Spinal cord (tissue), 10 donors: ENCODE results near the gene INTS1. TPM values are rescaled to one million over a fixed set of nuclear protein-coding genes. Genes with fewer than 3 reads are reported as not detected.

Source experiments
- DNase-seq, 6 donors: peaks; one replicate each; pipeline versions ENCODE4 v3.0.0 to v3.0.0-alpha.2; 2013 to 2015; ENCODE audit warnings: low spot score in 6 of 6, low read depth in 4 of 6
- H3K27ac ChIP-seq: one replicate; pipeline ENCODE4 v1.5.1; 2013; ENCODE audit warnings: low read depth, low read length, control low read depth
- H3K27me3 ChIP-seq: one replicate; pipeline ENCODE4 v1.6.1; 2013; ENCODE audit warnings: low read length; ENCODE audit not compliant: control insufficient read depth, insufficient read depth
- H3K36me3 ChIP-seq: one replicate; pipeline ENCODE4 v1.6.1; 2013; ENCODE audit warnings: low read length; ENCODE audit not compliant: control insufficient read depth, insufficient read depth
- H3K4me1 ChIP-seq: one replicate; pipeline ENCODE4 v1.6.1; 2013; ENCODE audit warnings: low read length; ENCODE audit not compliant: control insufficient read depth, insufficient read depth
- H3K4me3 ChIP-seq: one replicate; pipeline ENCODE4 v1.5.1; 2013; ENCODE audit warnings: low read depth, low read length, control low read depth
- H3K9me3 ChIP-seq: one replicate; pipeline ENCODE4 v1.6.1; 2013; ENCODE audit warnings: low read length; ENCODE audit not compliant: control insufficient read depth, insufficient read depth
- WGBS: methylation state at CpG from one replicate; pipeline ENCODE4 v1.1.5; 2013; ENCODE audit warnings: missing lambda C conversion rate; ENCODE audit not compliant: insufficient coverage; 5-methylcytosine and 5-hydroxymethylcytosine counted together
- polyA plus RNA-seq, 2 donors: library from polyadenylated mRNA; unstranded; fragments of 120-200 nt; gene quantifications; one replicate each; pipeline ENCODE4 v1.2.1, GENCODE V29; 2013; ENCODE audit not compliant: insufficient read length in 2 of 2
- total RNA-seq, 2 donors: library from RNA; depleted of rRNA in 1 of 2; stranded (reverse); fragments of 120-200 nt in 1 of 2; fragments of >200 nt in 1 of 2; gene quantifications; one replicate each; pipeline versions ENCODE4 v1.2.3 to v1.2.4, GENCODE V29; 2013 to 2014
- donor health status: healthy.

INTS1 gene
- total and polyA plus RNA-seq, 4 donors: 24.0 to 107 (median 65.6) TPM

DNA sequence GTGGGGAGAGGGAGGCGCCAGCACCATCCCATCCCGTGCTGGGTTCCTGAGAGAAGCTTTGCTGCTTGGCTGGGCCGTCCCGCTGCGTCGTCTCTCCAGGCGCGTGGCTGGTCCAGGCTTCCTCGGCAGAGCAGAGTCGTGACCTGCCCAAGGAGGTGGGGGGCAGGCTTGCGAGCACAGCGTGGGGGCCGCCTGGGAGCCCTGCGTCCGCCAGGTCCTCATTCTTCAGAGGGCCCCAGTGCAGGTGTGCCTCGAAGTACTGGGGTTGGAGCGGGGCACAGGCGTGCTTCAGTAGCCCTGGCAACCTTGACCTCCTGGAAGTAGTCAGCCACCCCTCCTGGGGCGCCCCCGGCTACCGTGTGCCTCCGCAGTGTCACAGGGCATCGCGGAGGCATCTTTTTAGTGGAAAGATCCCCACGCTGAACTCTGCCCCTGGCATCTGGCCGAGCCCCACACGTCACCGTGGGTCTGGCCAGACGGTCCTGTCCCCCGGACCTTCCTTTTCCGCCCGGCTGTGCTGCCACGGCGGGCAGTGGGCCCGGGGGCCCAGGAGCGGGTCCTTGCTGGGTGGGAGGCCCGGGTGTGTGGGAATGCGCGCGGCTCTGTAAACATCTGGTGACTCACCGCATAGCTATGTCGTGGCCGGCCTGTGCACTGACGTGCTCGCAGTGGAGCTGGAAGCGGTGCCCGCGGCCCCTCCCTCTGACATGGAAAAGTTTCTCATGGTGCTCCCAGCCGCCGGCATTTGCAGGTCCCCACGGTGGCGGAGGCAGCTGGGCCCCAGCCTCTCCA lies 32.8 kb upstream of the INTS1 start:
- H3K9me3 ChIP-seq: no peaks in the 10 kb centered on the region
- peak overlapping the region; percentile 94 for H3K27ac ChIP-seq
- peaks cover 54% of the 10 kb centered on the region for H3K36me3 ChIP-seq
- peaks cover 68% of the 10 kb centered on the region for H3K4me1 ChIP-seq
- 26% methylated on average over 52 of the region's 52 CpGs for WGBS
- H3K4me3 ChIP-seq: peak overlapping the region; percentile 29
- peaks cover 5% of the 10 kb centered on the region for H3K27me3 ChIP-seq
- DNase-seq: peak in 3 of 6 donors; percentile 33 to 85 (median 65)

DNA sequence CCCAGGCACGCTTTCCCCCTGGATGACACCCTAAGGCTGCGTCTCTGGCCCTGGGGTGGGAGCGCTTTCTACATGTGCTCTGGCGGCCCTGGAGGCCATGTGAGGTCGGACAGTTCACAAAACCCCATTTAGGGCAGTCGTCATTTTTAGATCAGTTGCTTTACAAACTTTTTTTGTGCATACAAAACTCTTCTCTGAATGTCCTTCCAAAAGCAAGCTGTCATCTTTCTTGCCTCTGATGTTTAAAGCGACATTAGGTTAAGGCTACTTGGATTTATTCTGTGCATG lies 32.2 kb upstream of the INTS1 start:
- Histone ChIP-seq H3K4me1 (peaks cover 73% of the 10 kb centered on the region), H3K27ac (peak overlapping the region; percentile 94)
- WGBS: 73% methylated on average over 7 of the region's 7 CpGs

DNA sequence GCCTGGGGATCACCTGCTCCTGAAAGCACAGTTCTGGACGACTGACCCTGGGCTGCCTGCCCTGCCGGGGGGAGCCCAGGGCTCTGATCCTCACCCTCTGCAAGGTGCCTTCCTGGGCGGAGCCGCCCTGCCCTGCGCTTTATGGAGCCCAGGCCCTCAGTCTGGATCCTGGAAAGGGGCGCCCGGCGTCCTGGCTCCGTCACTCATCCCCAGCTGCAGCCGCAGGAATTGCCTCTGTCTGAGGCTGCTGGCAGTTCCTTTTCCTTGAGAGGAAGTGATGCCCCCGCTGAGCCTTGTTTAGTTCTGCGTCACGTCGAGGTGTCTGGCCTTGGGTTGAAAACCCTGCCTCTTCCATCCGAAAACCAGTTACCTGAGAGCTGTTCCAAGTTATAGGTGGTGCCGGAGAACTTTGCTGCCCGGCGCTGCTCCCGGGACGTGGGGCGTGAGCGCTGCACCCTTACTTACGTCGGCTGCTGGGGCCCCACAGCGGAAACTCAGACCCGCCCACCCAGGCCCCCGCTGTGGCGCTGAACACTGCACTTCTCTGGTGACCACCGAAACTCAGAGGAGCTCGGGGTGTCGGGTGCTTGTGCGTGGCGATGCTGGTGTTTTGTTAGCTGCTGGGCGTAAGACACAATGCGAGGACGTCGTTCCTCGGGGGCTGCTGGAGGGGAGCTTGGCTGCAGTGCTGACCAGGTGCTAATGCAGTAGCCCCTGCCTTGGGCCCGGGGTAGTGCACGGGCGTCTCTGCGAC lies 31.7 kb upstream of the INTS1 start:
- H3K9me3 ChIP-seq: no peaks in the 10 kb centered on the region
- peaks cover 43% of the 10 kb centered on the region for H3K36me3 ChIP-seq
- H3K4me1 ChIP-seq: peaks cover 76% of the 10 kb centered on the region
- WGBS: 79% methylated on average over 42 of the region's 42 CpGs
- H3K27ac ChIP-seq: peak overlapping the region; percentile 94
- peaks cover 5% of the 10 kb centered on the region for H3K27me3 ChIP-seq
- no peak for DNase-seq
- H3K4me3 ChIP-seq: no peak overlapping the region

More for the DNA sequence above, 32.2 kb upstream of the INTS1 start:
- Histone ChIP-seq H3K36me3 (peaks cover 48% of the 10 kb centered on the region), H3K9me3 (no peaks in the 10 kb centered on the region), H3K27me3 (peaks cover 5% of the 10 kb centered on the region), H3K4me3 (no peak overlapping the region)
- DNase-seq: no peak

DNA sequence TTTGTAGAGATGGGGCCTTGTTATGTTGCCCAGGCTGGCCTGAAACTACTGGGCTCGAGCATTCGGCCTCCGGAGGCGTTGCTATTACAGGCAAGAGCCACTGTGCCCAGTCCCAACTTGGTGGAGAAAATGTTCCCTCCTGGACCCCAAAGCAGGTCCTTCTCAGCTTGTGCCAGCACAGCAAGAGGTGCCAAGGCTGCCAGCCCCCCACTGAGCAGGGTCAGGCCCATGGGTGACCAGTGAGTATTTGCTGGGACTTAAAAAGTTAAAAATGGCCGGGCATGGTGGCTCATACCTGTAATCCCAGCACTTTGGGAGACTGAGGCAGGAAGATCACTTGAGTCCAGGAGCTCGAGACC lies 30.9 kb upstream of the INTS1 start:
- Histone ChIP-seq H3K27me3 (peaks cover 5% of the 10 kb centered on the region), H3K9me3 (no peaks in the 10 kb centered on the region), H3K4me1 (peaks cover 79% of the 10 kb centered on the region), H3K27ac (no peak overlapping the region), H3K36me3 (peaks cover 35% of the 10 kb centered on the region), H3K4me3 (no peak overlapping the region)
- 80% methylated on average over 6 of the region's 6 CpGs for WGBS
- DNase-seq: no peak

DNA sequence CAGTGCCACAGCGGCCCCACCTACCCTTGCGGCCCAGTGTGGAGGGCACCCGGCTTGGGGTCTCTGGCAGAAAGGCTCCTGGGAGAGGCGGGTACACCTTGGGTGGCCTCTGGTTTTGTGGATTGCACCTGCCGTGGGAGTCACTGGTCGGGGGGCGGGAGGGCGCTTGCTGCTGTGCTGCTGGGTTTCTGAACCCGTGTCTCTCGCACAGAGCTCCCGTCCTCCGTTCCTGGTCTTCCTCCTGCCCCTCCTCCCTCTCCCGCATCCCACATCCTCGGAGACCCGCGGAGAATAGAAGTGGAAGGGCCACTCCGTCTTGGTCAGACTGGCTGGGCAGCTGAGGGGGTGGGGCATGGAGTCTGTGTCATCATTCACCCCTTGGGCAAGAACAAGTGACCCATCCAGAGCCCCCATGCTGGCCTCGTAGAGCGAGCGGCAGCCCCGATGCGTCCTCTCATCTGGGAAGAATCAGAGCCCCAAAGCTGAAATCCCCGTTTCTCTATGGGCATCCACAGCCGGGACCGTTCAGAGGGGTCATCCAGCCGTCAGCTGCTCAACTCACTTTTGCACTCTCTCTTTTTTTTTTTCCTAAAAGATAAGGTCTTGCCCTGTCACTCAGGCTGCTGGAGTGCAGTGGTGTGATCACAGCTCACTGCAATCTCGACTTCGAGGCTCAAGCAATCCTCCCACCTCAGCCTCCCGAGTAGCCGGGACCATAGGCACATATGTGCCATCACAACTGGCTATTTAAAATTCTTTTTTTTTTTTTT lies 30.3 kb upstream of the INTS1 start:
- Histone ChIP-seq H3K27me3 (peaks cover 5% of the 10 kb centered on the region), H3K9me3 (no peaks in the 10 kb centered on the region), H3K27ac (no peak overlapping the region), H3K36me3 (peaks cover 29% of the 10 kb centered on the region), H3K4me3 (no peak overlapping the region), H3K4me1 (peaks cover 79% of the 10 kb centered on the region)
- WGBS: 76% methylated on average over 17 of the region's 30 CpGs
- DNase-seq: no peak

DNA sequence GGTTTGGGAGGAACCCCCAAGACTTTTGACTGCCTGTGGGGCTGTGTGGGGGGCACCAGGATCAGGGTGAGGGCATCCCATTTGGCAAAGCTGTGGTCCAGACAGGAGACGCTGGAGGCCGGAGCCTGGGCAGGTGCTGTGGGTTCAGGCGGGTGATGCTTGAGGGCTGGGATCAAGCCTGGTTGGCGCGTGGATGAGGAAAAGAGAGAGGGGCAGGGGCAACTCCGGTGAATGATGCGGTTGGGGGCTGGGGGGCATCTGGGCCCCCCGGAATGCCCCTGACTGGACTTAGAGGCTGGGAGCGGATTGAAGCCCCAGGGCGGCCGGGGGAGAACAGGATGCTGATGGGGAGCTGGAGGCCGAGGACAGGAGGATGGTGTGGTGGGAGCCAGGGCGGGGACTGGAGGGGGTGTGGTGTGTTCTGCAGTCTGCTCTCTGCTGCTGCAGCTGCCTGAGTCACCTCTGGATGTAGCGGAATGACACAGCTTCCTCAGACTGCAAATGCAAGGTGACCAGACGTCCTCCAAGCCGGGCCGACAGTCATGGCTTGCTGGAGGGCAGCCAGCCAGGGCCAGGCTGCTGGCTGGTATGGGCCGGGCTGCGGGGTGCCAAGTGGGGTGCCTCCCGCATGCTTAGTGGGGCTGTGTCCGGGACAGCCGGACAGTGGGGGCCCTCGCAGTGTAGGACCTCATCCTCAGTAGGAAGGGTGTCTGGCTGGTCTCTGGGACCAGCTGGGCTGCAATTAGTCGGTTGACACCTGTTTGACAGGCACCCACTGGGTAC lies 29.5 kb upstream of the INTS1 start:
- Histone ChIP-seq H3K4me3 (no peak overlapping the region), H3K27me3 (peaks cover 5% of the 10 kb centered on the region), H3K36me3 (peaks cover 22% of the 10 kb centered on the region), H3K9me3 (no peaks in the 10 kb centered on the region), H3K4me1 (peaks cover 72% of the 10 kb centered on the region), H3K27ac (peak overlapping the region; percentile 43)
- WGBS: 77% methylated on average over 24 of the region's 24 CpGs
- DNase-seq: peak in 1 of 6 donors; percentile 35

DNA sequence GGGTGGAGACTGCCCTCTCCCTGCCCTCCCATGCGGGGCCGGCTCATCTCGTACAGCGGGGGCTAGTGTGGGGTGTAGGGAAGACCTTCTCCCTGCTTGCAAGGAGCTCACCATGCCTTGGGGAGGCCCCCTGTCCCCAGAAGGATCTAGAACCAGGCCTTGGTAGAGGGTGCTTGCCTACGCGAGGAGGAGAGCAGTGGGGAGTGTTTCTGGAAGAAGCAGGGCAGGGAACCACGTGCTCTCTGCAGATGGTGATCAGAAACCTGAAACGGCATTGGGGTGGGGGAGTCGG lies 29.0 kb upstream of the INTS1 start:
- 90% methylated on average over 6 of the region's 9 CpGs for WGBS
- Histone ChIP-seq H3K27ac (peak overlapping the region; percentile 43), H3K9me3 (no peaks in the 10 kb centered on the region), H3K27me3 (peaks cover 5% of the 10 kb centered on the region), H3K4me1 (peaks cover 66% of the 10 kb centered on the region), H3K36me3 (peaks cover 19% of the 10 kb centered on the region), H3K4me3 (no peak overlapping the region)
- DNase-seq: no peak

DNA sequence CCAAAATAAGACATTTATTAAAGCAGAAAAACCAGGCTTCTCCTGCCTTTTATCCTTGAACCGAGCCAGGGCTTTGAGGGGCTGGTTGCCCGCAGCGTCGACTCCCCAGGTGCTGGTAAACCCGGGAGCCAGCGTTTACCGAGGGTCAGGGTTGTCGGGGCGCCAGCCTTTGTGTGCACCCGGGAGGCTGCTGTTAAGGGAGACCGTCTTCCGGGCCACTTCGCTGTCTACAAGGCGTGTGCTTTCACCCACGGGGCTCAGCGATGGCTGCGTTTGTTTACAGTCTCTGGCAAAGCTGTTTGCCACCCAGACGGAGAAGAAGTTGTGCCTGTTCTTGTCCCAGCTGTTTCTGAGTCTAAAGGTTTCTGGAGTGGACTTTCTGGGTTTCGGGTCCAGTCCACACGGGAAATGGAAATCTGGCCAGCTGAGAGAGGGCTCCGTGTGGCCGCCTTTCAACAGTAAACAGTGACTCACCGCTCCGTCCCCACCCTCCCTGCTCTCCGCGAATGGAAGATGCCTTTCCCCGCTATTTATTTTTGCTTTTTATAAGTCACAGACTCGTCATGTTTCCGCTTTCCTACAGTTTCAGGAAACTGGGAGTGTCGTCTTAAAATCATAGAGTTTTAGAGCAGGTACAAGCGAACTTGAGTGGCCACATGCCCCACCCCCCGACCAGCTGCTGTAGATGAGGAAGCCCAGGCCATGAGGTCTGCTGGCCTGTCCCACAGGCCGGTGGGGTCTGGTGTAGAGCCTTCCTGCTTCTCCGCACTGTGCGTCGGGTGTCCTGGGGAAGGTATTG lies 28.5 kb upstream of the INTS1 start:
- peak overlapping the region; percentile 16 for H3K4me3 ChIP-seq
- H3K9me3 ChIP-seq: no peaks in the 10 kb centered on the region
- peak in 1 of 6 donors; percentile 45 for DNase-seq
- H3K36me3 ChIP-seq: peaks cover 19% of the 10 kb centered on the region
- peaks cover 3% of the 10 kb centered on the region for H3K27me3 ChIP-seq
- peaks cover 61% of the 10 kb centered on the region for H3K4me1 ChIP-seq
- 32% methylated on average over 29 of the region's 36 CpGs for WGBS
- H3K27ac ChIP-seq: peak overlapping the region; percentile 43
